Endothelial cell of umbilical vein (primary cell): ENCODE measurements around the gene SLC30A3. TPM values are rescaled to one million over a fixed set of nuclear protein-coding genes. Genes with fewer than 3 reads are reported as not detected.

Experiments used
- BruUV-seq: library from RNA; stranded (reverse); fragments of 400-500 nt; replicated peaks from 2 replicates; lab custom pipeline; 2021; lab: Mats Ljungman, UMichigan
- CTCF ChIA-PET: fragments of 300-600, 350-600 bp; sonication (Branson Sonifier 250); formaldehyde crosslinking; loops from one replicate; lab custom pipeline; 2021; ENCODE audit warnings: antibody characterized with exemption, inconsistent platforms; lab: Charles Lee
- POLR2A ChIA-PET: fragments of 300-600, 350-600 bp; sonication (Branson Sonifier 250); formaldehyde crosslinking; loops from one replicate; lab custom pipeline; 2021; ENCODE audit warnings: antibody characterized with exemption, inconsistent platforms; lab: Charles Lee
- DNase-seq: peaks from one replicate; pipeline ENCODE4 v3.0.0-alpha.2; 2011; ENCODE audit warnings: low read depth, low spot score
- FAIRE-seq: peaks from 2 replicates; lab custom pipeline; 2011; peaks lifted over from hg19 to GRCh38; lab: Jason Lieb, UNC
- H2AFZ ChIP-seq: 2 replicates; pipeline ENCODE4 v1.6.0; 2012; ENCODE audit warnings: low read depth, low read length, control low read depth, inconsistent platforms
- H3K27ac ChIP-seq: 2 replicates; pipeline ENCODE4 v1.5.1; 2011; ENCODE audit warnings: low read depth, mild to moderate bottlenecking, control low read depth, low read length, moderate library complexity; ENCODE audit not compliant: insufficient read depth
- H3K27me3 ChIP-seq, 2 experiments: 2 replicates each; pipeline versions ENCODE4 v1.6.0 to v1.6.1; 2011; ENCODE audit warnings: low read length in 2 of 2, mixed read lengths in 1 of 2; ENCODE audit not compliant: control insufficient read depth in 2 of 2, insufficient read depth in 2 of 2
- H3K36me3 ChIP-seq, 2 experiments: 2 replicates in 1 of 2; 3 replicates in 1 of 2; pipeline ENCODE4 v1.5.1; 2011; ENCODE audit warnings: low read length in 2 of 2, mild to moderate bottlenecking in 1 of 2, moderate library complexity in 1 of 2; ENCODE audit not compliant: control insufficient read depth in 2 of 2, insufficient read depth in 2 of 2; ENCODE audit errors: extremely low read depth in 1 of 2
- H3K4me1 ChIP-seq: 3 replicates; pipeline ENCODE4 v1.5.1; 2011; ENCODE audit warnings: mild to moderate bottlenecking, low read length; ENCODE audit not compliant: control insufficient read depth, insufficient read depth; ENCODE audit errors: extremely low read depth
- H3K4me2 ChIP-seq: 2 replicates; pipeline ENCODE4 v1.6.1; 2011; ENCODE audit warnings: low read length, control low read depth, mixed read lengths; ENCODE audit not compliant: insufficient read depth
- H3K4me3 ChIP-seq, 3 experiments: fragments of 200-600 bp in 1 of 3; sonication (generic), shearing (Covaris generic) in 1 of 3; replicated peaks in 1 of 3; 2 replicates each; pipeline ENCODE4 v1.5.1; 2011 to 2016; ENCODE audit warnings: control low read depth in 3 of 3, low read length in 3 of 3, mild to moderate bottlenecking in 2 of 3, inconsistent platforms in 1 of 3, low read depth in 1 of 3, moderate library complexity in 1 of 3; ENCODE audit not compliant: insufficient read depth in 1 of 3
- H3K79me2 ChIP-seq: 2 replicates; pipeline ENCODE4 v1.6.0; 2012; ENCODE audit warnings: low read length, inconsistent platforms; ENCODE audit not compliant: control insufficient read depth, insufficient read depth
- H3K9ac ChIP-seq: replicated peaks from 2 replicates; pipeline ENCODE3; 2011; ENCODE audit warnings: low read length, control low read depth; ENCODE audit not compliant: insufficient read depth; ENCODE audit errors: extremely low read depth
- H3K9me1 ChIP-seq: replicated peaks from 3 replicates; pipeline ENCODE4 v1.6.0; 2011; ENCODE audit warnings: mild to moderate bottlenecking, low read length; ENCODE audit not compliant: control insufficient read depth, insufficient read depth; ENCODE audit errors: extremely low read depth
- H3K9me3 ChIP-seq: replicated peaks from 2 replicates; pipeline ENCODE4 v1.5.1; 2012; ENCODE audit warnings: low read length, inconsistent platforms; ENCODE audit not compliant: control insufficient read depth, insufficient read depth
- H4K20me1 ChIP-seq: replicated peaks from 2 replicates; pipeline ENCODE3; 2011; ENCODE audit warnings: mild to moderate bottlenecking, low read length; ENCODE audit not compliant: control insufficient read depth, insufficient read depth; ENCODE audit errors: extremely low read depth
- EZH2 ChIP-seq: IDR thresholded peaks from 2 replicates; pipeline ENCODE4 v1.6.1; 2012; ENCODE audit warnings: borderline replicate concordance, low read depth, mild to moderate bottlenecking, moderate library complexity, low read length, inconsistent platforms; ENCODE audit not compliant: severe bottlenecking
- FOS ChIP-seq: IDR thresholded peaks from 2 replicates; pipeline ENCODE4 v1.6.1; 2011; ENCODE audit warnings: mild to moderate bottlenecking, low read length, moderate library complexity, borderline replicate concordance; ENCODE audit not compliant: insufficient read depth
- GATA2 ChIP-seq: IDR thresholded peaks from 2 replicates; pipeline ENCODE4 v1.7.0; 2011; ENCODE audit warnings: low read depth, mild to moderate bottlenecking, moderate library complexity, mixed read lengths, low read length; ENCODE audit not compliant: insufficient read length, insufficient read depth
- MYC ChIP-seq: IDR thresholded peaks from one replicate; pipeline ENCODE4 v1.6.1; 2011; ENCODE audit warnings: mild to moderate bottlenecking, low read depth, low read length
- POLR2A ChIP-seq: IDR thresholded peaks from 2 replicates; pipeline ENCODE4 v1.6.1; 2012; ENCODE audit warnings: low read depth, mild to moderate bottlenecking, control low read depth, low read length
- POLR2AphosphoS5 ChIP-seq: IDR thresholded peaks from 2 replicates; pipeline ENCODE4 v1.6.1; 2012; ENCODE audit warnings: low read depth, mild to moderate bottlenecking, control low read depth, low read length, moderate library complexity; ENCODE audit not compliant: insufficient read depth
- dilution Hi-C: fragments of 300-500 bp; cut with MboI; formaldehyde crosslinking; loops from one replicate; pipeline ENCODE4 v1.15.0; 2019; ENCODE audit warnings: low sequenced_read_pairs; ENCODE audit not compliant: extremely low pct_ligation_motif_present
- intact Hi-C: fragments of 100-400 bp; cut with micrococcal nuclease; formaldehyde crosslinking; loops from one replicate; pipeline ENCODE4 v1.10.0; 2022
- polyA plus RNA-seq, 4 experiments: library from polyadenylated mRNA; depleted of rRNA in 3 of 4; stranded (reverse) in 3 of 4; unstranded in 1 of 4; fragments of >200 nt; gene quantifications; 2 replicates each; pipeline versions ENCODE4 v1.2.1 to v1.2.3, GENCODE V29; 2011 to 2012; ENCODE audit warnings: missing spikeins in 1 of 4
- total RNA-seq: library from RNA; stranded (reverse); gene quantifications from 2 replicates; pipeline ENCODE4 v1.2.3, GENCODE V29; 2021
- TF ChIP-seq, protein P1 (sequence below), 2 donors: IDR thresholded peaks; 1 replicate in 1 of 2; 2 replicates in 1 of 2; pipeline ENCODE4 v1.5.1; 2011; ENCODE audit warnings: low read length in 2 of 2, mild to moderate bottlenecking in 2 of 2, moderate library complexity in 2 of 2, control low read depth in 1 of 2, inconsistent platforms in 1 of 2, low read depth in 1 of 2; ENCODE audit not compliant: insufficient read depth in 1 of 2; ENCODE audit errors: extremely low read depth in 1 of 2
- TF ChIP-seq, protein P2 (sequence below): IDR thresholded peaks from 2 replicates; pipeline ENCODE4 v1.6.1; 2011; ENCODE audit not compliant: insufficient read depth, insufficient read length

The SLC30A3 gene
- total and polyA plus RNA-seq, 2 donors (not counting 3 experiments of a cell fraction or from before 2014, with no cell fraction given): 16.7 to 63.9 TPM

DNA sequence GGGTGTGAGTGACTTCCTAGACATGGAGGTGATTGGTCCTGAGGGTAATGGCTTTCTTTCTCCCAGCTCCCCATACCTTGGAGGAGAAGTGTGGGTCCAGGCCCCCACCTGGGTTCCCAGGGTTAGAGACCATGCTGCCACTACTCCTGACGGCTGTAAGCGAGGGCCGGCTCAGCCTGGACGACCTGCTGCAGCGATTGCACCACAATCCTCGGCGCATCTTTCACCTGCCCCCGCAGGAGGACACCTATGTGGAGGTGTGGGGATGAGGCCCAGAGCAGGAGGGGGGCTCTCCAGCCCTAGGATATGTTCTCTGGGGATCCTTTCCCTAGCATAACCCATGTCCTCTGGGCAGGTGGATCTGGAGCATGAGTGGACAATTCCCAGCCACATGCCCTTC lies 23.9 kb downstream of the SLC30A3 start:
- no peak overlapping the region for H2AFZ ChIP-seq
- TF ChIP-seq GATA2 (no peak), FOS (no peak), MYC (no peak), POLR2AphosphoS5 (no peak), POLR2A (no peak), EZH2 (no peak)
- TF ChIP-seq, protein P1, sequence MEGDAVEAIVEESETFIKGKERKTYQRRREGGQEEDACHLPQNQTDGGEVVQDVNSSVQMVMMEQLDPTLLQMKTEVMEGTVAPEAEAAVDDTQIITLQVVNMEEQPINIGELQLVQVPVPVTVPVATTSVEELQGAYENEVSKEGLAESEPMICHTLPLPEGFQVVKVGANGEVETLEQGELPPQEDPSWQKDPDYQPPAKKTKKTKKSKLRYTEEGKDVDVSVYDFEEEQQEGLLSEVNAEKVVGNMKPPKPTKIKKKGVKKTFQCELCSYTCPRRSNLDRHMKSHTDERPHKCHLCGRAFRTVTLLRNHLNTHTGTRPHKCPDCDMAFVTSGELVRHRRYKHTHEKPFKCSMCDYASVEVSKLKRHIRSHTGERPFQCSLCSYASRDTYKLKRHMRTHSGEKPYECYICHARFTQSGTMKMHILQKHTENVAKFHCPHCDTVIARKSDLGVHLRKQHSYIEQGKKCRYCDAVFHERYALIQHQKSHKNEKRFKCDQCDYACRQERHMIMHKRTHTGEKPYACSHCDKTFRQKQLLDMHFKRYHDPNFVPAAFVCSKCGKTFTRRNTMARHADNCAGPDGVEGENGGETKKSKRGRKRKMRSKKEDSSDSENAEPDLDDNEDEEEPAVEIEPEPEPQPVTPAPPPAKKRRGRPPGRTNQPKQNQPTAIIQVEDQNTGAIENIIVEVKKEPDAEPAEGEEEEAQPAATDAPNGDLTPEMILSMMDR (IDR thresholded peaks at IDR 0.05; ENCODE audit: extremely low read depth in 1 of 2, insufficient read depth in 1 of 2, low read depth in 1 of 2, low read length in 2 of 2): no peak
- TF ChIP-seq, protein P2, sequence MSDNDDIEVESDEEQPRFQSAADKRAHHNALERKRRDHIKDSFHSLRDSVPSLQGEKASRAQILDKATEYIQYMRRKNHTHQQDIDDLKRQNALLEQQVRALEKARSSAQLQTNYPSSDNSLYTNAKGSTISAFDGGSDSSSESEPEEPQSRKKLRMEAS: no peak
- H3K4me2 ChIP-seq: no peak overlapping the region
- DNase-seq (no peak), FAIRE-seq (no peak)
- H4K20me1 ChIP-seq: no peaks in the 10 kb centered on the region
- CTCF ChIA-PET: no interaction called here
- dilution Hi-C loops: no loop called here
- H3K4me1 ChIP-seq: no peaks in the 10 kb centered on the region
- peaks cover 32 to 83% of the 10 kb centered on the region in 2 experiments for H3K36me3 ChIP-seq
- no peak overlapping the region for H3K9ac ChIP-seq
- no peak overlapping the region for H3K4me3 ChIP-seq
- H3K27me3 ChIP-seq: no peaks in the 10 kb centered on the region
- intact Hi-C loops: no loop called here
- H3K9me1 ChIP-seq: no peaks in the 10 kb centered on the region
- POLR2A ChIA-PET: no interaction called here
- H3K79me2 ChIP-seq: no peaks in the 10 kb centered on the region
- H3K9me3 ChIP-seq: no peaks in the 10 kb centered on the region
- no TSS peak for BruUV-seq
- no peak overlapping the region for H3K27ac ChIP-seq
